Measurements from ENCODE around the gene XCL2.
A peak's percentile ranks its signal among the peaks of the same experiment; 100 is the strongest.

XCL2 gene

DNA sequence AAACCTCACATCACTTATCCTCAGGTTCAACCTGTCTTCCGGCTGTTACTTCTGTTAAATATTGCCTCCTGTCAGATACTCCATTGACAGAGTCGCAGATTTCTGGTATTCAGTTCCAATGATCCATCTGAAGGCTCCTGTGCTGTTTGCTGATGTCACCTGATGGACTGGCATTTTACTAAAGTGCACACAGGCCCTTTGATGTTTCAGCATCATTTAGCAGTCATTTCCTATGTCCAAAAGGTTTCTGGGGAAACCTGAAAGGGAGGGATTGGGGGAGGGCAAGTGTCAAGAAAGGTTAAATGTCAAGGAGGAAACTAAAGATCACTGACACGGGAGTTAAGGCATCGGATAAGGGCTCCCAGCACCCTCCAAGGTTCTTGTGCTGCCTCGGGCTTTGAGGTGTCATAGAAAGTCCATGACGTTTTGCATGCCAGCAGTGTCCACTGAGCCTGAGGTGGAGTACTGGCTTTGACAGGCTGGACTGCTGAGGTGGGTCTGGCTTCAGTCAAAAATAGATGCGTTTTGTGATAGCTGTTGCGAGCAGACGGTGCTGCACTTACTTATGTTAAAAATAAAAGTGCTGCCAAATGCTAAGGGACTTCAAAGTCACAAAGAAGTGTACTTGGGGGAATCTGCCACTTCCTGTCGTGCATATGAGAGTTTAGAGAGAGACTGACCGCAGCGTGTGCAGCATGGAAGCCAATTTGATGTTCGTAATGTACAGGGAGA, 30.8 kb downstream of the XCL2 start:
- peak in 3 of 6 experiments; percentile 14 to 36 (median 25) for DNase-seq

DNA sequence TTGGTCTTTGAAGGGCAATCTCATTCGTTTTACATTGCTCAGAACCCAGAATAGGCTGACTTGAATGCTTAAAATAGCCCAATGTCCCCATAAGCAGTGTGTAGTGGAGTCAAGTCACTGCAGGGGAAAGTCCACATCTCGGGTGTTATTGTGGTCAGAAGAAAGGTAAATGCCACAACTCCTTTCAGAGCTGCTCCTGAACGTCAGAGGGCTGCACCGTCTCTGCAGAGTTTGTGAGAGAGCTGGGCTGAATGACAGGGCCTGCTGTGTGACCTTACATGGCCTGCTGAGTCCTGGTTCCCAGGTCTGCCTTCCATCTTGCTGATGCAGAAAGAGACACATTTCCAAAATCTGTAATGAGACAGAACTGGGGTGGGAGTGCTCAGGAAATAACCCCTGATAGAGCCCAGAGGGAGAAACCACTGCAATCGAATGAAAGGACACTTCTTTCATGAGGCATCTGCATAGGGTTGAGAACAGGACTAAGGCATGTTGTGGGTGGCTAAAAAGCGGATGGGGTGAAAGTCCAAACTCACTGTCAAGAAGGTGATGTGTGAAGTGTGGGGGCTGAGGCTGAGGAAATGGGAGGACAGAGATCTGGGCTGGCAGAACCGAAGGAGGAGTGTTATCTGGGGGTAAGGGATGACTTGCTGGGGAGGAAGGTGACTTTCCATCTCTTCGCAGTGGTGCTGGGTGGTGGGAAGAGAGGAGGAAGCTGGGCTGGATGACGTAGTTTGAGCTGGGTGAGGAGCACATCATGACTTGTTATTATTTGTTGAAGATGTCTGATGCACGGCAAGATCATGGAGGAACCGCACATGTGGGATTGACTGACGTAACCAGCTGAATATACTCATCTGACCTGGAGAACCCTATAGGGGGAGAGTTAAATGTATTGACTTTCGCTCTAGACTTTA, 33.7 kb downstream of the XCL2 start:
- no peak for DNase-seq

DNA sequence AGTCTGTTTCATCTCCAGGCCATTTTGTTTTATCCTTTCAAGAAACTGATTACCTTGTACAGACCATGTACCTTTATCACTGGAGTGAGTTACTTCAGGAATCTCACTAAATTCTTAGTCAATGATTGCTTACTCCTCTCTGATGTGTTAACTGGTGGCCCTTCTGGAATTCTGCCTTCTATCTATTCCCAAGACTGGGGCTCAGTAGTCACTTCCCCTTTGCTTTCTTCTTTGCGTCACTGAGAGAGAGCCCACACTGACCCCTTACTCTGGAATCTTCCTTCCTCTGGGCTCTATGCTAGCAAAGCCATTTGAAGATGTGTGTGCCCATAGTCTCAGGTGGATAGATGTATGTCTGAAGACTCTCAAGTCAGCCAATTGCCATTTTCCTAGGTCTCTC, 34.6 kb downstream of the XCL2 start:
- no peak for DNase-seq

DNA sequence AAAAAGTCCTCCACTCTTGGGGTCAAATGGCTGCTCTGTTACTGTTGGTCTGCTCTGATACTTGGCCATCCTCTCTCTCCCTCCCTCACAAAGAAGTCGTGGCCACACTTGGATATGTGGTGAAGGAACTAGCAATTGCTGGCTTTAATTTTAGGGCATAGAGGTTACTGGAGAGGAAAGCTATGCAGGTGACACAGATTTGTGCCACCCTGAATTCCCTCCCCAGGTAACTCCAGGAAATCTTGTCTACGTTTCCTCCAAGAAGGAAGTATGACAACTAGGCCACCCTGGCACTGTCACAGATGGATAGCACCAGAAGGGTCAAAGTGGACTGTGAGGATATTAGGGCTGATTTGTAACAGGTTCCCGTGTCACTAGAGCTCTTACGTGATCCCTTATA, 36.0 kb downstream of the XCL2 start:
- no peak for DNase-seq

DNA sequence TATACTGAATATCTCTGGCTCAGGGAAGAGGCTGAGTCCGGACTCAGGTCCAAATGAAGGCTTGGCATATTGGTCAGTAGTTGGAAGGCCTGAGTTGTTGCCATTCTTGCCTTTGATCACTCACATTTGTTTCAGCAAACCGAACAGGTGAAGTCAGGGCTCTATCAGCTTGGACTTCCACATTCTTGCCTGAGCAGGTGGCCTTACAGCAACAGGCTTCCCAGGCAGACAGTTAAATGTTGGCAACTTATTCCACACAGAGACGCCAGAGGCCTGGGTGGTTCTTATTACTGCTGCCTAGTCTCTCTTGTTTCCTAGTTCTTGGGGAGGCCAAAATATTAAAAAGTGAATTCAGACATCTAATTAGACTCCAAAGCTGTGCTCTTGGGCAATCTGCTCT, 36.6 kb downstream of the XCL2 start:
- no peak for DNase-seq

DNA sequence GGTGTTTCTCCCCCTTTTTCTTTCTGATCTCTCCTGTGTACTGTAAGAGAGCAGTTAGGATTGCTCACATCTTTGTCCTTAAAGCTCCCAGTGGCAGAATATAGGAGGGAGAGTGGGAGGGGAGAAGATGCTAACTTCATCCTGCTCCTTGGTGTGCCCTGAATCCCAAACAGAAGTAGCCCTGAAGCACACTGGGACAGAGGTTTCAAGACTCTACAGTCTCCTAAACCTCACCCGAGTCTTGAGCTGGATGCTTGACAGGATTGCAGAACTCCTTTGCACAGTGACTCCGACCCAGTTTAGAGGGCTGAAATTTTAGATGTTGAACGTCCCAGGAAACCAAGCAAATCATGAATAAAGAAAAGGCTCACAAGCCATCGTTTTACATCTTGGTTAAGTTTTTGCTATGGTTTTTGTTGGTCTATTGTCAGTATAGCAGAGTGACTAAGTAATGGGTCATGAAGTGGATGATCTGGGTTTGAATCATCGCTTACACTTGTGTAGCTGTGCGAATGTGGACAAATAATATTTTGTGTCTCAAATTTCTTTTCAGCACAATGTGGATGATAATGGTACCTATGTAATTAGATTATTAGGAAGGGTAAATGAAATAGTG, 37.5 kb downstream of the XCL2 start:
- DNase-seq, result no peak

DNA sequence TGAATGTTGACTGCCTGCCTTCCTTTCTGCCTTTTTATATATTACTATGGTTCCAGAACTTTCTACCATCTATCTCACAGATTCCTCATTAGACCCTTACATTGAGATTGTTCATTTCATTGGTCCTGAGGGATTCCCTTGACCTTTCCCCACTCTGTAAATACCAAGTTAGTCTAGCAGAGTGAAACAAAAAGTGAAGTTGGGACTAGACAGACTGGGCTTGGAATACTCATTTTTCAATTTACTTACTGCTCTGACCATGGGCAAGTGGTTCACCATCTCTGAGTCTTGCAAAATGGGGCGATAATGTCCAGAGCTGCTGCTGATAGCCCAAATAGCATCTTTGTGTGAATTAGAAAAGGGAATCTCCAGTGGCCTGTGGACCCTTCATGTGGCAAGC, 38.8 kb downstream of the XCL2 start:
- no peak for DNase-seq

DNA sequence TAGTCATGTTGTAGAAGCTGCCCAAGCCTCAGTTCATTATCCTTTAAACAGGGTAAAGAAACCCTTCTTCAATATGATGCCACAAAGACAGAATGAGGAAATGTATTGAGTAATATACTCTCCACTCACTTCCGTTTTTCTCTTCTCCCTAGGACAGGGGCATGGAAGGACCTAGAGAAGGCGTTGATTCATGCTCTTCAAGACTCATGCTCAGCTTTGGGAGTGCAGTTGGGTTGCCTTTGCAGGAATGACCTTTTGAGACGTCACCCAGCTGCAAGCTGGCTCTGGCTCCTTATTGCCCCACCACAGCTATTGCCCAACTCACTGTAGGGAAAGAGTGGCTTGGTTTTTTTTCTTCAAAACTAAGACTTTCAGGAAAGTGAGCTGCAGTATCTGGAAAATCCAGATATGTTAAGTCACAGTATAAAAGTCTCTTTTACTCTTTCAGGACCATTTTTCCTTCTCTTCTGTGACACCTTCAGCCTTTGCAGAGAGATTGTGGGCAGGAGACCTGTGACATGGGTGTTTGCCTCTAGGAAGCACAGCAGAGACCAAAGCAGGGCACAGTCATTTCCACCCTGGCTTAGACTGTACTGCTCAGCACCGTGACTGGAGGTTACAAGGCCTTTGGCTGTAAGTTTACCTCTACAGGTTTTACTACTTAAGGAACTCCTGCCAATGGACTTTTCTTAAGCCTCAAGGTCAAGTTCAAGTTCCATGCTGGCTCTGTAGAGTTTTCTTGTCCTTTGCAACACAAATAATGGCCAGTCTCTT, 39.5 kb downstream of the XCL2 start:
- DNase-seq, result no peak

DNA sequence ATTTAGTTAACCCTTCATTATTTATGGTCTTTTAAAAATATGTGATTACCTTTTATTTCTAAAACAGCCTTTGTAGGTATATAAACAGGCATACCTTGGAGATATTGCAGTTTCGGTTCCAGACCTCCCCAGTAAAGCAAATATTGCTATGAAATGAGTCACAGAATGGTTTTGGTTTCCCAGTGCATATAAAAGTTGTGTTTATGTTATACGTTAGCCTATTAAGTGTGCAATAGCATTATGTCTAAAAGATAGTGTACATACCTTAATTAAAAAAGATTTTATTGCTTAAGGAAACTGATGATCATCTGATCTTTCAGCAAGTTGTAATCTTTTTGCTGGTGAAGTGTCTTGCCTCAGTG, 44.1 kb downstream of the XCL2 start:
- no peak for DNase-seq

DNA sequence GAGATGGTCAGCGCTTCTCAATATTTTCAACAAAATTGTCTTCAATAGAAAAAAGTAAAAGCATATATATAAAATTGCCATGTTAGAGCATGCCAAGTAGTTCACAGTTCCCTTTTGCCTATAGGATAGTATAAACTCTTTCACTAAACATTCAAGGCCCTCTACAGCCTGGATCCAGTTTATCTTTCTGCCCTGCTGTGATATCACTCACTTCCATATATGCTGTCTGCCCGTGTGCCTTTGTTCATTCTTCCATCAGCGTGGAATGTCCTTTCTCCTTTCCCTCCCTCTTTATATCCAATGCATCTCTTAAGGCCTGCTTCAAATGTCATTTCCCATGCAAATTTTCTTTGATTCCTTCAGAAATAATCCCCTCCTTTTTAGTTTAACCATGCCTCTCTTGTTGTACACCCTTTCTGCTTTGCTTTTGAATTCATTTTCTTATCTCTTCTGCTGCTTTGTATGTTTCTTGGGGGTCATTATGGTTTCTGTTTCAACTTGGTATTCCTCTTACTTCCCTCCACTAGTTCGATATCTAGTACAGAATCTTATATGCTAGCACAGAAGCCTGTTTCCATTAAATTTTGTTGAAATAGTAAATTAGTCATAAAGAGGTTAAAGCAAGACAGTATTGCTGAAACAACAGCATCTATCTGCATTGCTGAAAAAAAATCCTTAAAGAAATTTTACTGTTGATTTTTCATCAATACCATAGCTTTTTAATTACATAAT, 44.7 kb downstream of the XCL2 start:
- no peak for DNase-seq

DNA sequence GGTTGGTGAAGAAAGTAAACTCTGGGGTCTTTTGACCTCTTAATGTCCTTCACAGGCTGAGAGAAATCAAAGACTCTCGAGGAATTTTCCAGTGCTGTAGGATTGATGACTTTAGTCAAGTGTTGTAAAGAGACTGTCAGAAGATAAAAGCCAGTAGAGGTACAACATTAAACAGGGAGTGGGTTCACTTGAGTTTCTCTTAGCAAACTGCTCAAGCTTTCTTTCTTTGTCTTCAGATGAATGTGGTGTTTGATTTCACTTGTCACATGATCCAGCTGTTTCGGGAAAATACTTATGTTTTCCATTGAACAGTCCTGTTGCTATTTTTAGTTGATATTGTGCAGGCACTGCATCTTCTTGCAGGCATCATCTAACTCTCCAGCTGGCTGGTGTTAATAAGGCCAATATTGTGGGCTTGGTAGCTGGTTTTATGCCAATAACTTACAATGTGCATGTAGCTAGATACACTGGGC, 45.6 kb downstream of the XCL2 start:
- no peak for DNase-seq

DNA sequence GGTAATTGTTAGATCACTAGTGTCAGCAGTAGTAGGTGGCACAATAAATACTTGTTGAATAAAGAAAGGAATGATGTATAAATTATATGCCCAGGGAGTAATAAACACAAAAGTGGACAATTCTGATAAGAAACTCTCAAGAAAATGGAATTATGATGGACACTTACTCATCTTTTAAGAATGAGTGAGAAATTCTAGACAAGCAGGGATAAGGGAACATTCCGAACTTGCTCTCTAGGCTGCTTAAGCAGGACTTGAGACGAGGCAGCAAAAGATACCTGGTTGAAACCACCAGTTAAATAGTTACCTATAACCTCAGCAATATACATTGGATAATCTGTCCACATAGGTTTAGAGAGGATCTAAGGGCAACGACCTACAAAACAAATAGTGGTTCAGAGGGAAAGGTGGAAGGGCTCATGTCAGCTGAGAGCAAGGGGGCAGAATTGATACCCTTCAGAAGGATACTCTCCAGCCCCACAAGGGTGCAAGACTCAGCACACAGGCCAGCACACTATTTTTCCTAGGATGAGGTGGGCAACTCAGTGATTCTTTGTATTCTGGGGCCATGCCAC, 46.3 kb downstream of the XCL2 start:
- DNase-seq, result no peak

DNA sequence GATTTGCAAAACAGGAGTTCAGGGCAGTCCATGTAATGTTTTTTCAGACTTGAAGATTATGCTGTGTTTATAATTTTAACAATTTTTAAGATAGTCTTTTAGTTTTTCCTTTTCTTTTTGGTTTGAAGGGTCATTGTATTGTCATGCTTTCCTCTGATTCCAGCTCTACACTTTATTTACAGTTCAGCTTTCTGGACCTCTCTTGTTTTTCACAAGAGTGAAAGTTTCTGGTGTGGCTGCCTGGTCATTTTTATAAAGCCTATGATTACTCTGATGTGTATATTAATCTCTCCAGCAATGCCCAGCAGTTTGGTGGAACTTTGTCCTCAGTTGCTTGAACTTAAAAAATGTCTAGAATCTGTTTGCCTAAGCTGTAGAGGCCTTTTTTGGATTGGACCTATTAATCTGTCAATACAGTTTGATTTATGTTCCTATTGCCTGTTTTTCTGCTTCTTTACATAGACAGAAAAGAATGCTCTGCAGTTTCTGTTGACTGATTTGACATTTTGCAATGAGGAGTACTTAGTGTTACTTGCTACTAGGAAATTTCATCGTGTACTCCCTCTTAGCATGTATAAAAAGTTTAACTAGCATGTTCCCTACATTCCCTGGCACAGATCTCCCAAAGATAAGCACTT, 52.2 kb downstream of the XCL2 start:
- no peak for DNase-seq

Measured in stimulated activated naive CD4-positive, alpha-beta T cell (primary cell).